ENCODE data around the gene TKFC. TPM values are rescaled to one million over a fixed set of nuclear protein-coding genes. Genes with fewer than 3 reads are reported as not detected.

The TKFC gene
- total and polyA plus RNA-seq, 9 of the 15 experiments (the other 6 are each of a cell fraction or from before 2014, with no cell fraction given), result 2.0 to 61.7 (median 28.5) TPM

- TF ChIP-seq FOXM1 (IDR thresholded peaks at IDR 0.05; ENCODE audit: low read depth), result no peak
- no peak for TF ChIP-seq FOXM1 (CRISPR knock-in tag; IDR thresholded peaks at IDR 0.05; ENCODE audit: low read depth)
- no peak for TF ChIP-seq MTA3 (IDR thresholded peaks at IDR 0.05; ENCODE audit: borderline replicate concordance)
- no peak for TF ChIP-seq MTF1 (CRISPR knock-in tag; IDR thresholded peaks at IDR 0.05; ENCODE audit: borderline replicate concordance)
- TF ChIP-seq ATF2 (CRISPR knock-in tag; IDR thresholded peaks at IDR 0.05), result no peak
- no peak for TF ChIP-seq ID3 (CRISPR knock-in tag; IDR thresholded peaks at IDR 0.05)
- TF ChIP-seq ID3 (tag; IDR thresholded peaks at IDR 0.05), result no peak
- TF ChIP-seq COPS2 (conservative IDR thresholded peaks at IDR 0.05), result no peak
- no peak for TF ChIP-seq ZNF609 (CRISPR knock-in tag; IDR thresholded peaks at IDR 0.05; ENCODE audit: borderline replicate concordance)
Observed at GRCh38 chr11:61377461-61378160, 44.6 kb downstream of the TKFC start (continued).

Measured in K562 (cell line).